ENCODE data around the gene OR2T2.
"Not testable (repeated sequence)": the region's sequence is repeated elsewhere in the genome, so short reads cannot be mapped to it uniquely, and the experiment has no call there.

Gene OR2T2

GRCh38 chr1:248445399-248445798 lies at the start of gene OR2T2:
Gene OR2T2, plus strand, starts transcription at chr1:248445637. Its CDS starts 7,161 bp downstream, at chr1:248452798.
- DNase-seq, result not testable (repeated sequence)

GRCh38 chr1:248402748-248403147 lies 42.7 kb upstream of the OR2T2 start, which contains the start of gene OR2T1:
Gene OR2T1, plus strand, starts transcription at chr1:248403048. Its CDS starts 3,100 bp downstream, at chr1:248406148.
- DNase-seq, result no peak

GRCh38 chr1:248404024-248404423 lies 41.4 kb upstream of the OR2T2 start:
- DNase-seq, result no peak

- DNase-seq, result no peak
These were observed 38.4 kb upstream of the OR2T2 start for GRCh38 chr1:248406721-248407692.

- no peak for DNase-seq
These were observed 29.2 kb upstream of the OR2T2 start for GRCh38 chr1:248416226-248416625.

GRCh38 chr1:248417854-248418253 lies 27.6 kb upstream of the OR2T2 start:
- no peak for DNase-seq

GRCh38 chr1:248421384-248421783 lies 24.1 kb upstream of the OR2T2 start:
- no peak for DNase-seq

- DNase-seq, result not testable (repeated sequence)
These were observed 17.8 kb upstream of the OR2T2 start for GRCh38 chr1:248427526-248428191.

GRCh38 chr1:248428192-248428533 lies 17.3 kb upstream of the OR2T2 start:
- not testable (repeated sequence) for DNase-seq

- not testable (repeated sequence) for DNase-seq
These were observed 13.8 kb upstream of the OR2T2 start for GRCh38 chr1:248431683-248432082.

- DNase-seq, result not testable (repeated sequence)
These were observed 13.2 kb upstream of the OR2T2 start for GRCh38 chr1:248432201-248432600.

- DNase-seq, result not testable (repeated sequence)
These were observed 11.5 kb upstream of the OR2T2 start for GRCh38 chr1:248433811-248434415.

- DNase-seq, result not testable (repeated sequence)
These were observed 10.5 kb upstream of the OR2T2 start for GRCh38 chr1:248434913-248435312.

- DNase-seq, result not testable (repeated sequence)
These were observed 9.1 kb upstream of the OR2T2 start for GRCh38 chr1:248436303-248436702.

GRCh38 chr1:248438668-248439067 lies 6.8 kb upstream of the OR2T2 start:
- DNase-seq, result not testable (repeated sequence)

- DNase-seq, result not testable (repeated sequence)
These were observed 6.2 kb upstream of the OR2T2 start for GRCh38 chr1:248439283-248439682.

GRCh38 chr1:248442500-248443277 lies 2.7 kb upstream of the OR2T2 start:
- DNase-seq, result not testable (repeated sequence)

GRCh38 chr1:248444603-248445002 lies 834 bp upstream of the OR2T2 start:
- not testable (repeated sequence) for DNase-seq

GRCh38 chr1:248448409-248449074 lies 3.1 kb downstream of the OR2T2 start:
- not testable (repeated sequence) for DNase-seq

GRCh38 chr1:248449821-248450465 lies 4.5 kb downstream of the OR2T2 start:
- not testable (repeated sequence) for DNase-seq

- not testable (repeated sequence) for DNase-seq
These were observed 5.2 kb downstream of the OR2T2 start for GRCh38 chr1:248450466-248451145.

Measured in activated CD4-positive, CD25-positive, alpha-beta regulatory T cell treated with anti-CD3 and anti-CD28 coated beads, Interleukin-2, amount 50 U/mL, for 72 hours (primary cell).